Measurements from ENCODE around the gene CKAP2.
"Not testable (repeated sequence)": the region's sequence is repeated elsewhere in the genome, so short reads cannot be mapped to it uniquely, and the experiment has no call there.

CKAP2 gene

DNA sequence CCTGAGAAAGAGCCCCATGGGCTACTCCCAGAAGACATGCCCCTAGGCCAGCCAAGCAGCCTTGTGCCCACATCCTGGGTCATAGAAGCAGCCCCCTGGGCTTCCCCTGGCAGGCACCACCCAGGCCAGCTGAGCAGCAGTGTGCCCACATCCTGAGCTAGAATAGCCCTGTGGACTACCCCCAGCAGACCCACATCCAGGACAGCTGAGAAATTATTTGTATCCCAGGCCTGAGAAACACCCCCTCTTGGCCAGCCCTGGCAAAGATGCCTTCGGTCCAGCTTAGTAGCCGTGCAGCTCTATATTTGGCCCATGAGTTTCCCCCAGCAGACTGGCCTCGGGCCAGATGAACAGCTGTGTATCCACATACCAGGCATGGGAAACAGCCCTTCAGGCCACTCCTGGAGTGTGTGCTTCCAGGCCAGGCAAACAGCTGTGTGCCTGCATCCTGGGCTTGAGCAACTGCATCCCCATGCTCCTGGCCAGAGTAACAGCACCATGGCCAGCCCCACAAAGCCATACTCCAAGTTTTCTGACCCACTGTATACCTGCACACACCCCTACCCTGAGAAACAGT lies 55.0 kb downstream of the CKAP2 start:
- H3K27me3 ChIP-seq; H3K4me3 ChIP-seq (ENCODE audit: low read depth, low read length); DNase-seq; H3K9me3 ChIP-seq; H3K36me3 ChIP-seq; H3K4me1 ChIP-seq: not testable (repeated sequence)

DNA sequence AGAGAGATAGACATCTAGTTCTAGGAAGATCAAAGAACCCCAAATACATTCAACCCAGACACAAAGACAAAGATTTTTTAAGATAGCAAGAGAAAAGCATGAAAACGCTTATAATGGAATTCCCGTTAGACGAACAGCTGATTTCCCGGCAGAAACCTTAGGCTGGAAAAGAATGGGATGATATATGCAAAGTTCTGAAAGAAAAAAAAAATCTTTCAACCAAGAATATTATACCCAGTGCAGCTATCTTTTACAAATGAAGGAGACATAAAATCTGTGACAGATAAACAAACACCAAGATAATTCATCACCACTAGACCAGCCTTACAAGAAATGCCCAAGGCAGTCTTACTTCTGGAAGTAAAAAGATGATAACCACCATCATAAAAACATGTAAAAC lies 56.3 kb downstream of the CKAP2 start:
- not testable (repeated sequence) for H3K4me1 ChIP-seq; H3K9me3 ChIP-seq; DNase-seq; H3K27me3 ChIP-seq; H3K4me3 ChIP-seq (ENCODE audit: low read depth, low read length); H3K36me3 ChIP-seq

DNA sequence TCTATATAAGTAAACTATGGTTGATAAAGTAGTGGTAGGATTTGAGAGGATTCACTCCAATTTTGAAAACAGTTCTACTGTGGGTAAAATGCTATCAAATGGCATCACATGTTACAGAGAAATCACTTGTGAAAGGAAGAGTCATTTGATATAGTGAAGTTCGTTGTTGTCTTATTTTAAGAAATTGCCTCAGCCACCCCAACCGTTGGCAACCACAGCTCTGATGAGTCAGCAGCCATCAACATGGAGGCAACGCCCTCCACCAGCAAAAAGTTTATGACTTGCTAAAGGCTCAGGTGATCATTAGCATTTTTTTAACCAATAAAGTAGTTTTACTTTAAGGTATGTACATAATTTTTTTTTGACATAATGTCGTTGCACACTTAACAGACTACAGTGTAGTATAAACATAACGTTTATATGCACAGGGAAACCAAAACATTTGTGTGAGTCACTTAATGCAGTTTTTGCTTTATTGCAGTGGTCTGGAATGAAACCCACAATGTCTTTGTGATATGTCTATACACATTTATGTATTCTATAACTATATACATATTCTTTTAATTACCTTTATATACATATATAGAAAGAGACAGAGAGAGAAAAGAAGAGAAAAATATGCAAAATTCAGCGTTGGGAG lies 58.8 kb downstream of the CKAP2 start:
- not testable (repeated sequence) for DNase-seq

DNA sequence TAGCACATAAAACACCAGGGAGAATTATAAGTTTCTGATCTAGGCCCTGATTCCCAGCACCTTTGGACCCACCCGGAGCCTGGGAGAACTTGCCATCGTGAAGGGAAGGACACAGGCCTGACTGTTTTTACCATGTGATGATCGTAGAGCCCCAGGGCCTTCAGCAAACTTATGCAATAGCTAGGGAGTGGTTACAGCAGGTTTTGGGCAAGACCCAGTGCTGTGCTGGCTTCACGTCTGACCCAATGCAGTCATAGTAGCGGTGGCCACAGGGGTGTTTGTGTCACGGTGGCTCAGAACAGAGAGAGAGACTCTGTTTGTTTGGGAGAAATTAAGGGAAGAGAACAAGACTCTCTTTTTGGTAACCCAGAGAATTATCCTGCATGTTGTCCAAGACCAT lies 68.0 kb downstream of the CKAP2 start:
- not testable (repeated sequence) for H3K9me3 ChIP-seq; DNase-seq; H3K36me3 ChIP-seq; H3K4me1 ChIP-seq; H3K4me3 ChIP-seq (ENCODE audit: low read depth, low read length); H3K27me3 ChIP-seq

More for the DNA sequence above, 58.8 kb downstream of the CKAP2 start:
- H3K9me3 ChIP-seq; H3K27me3 ChIP-seq; H3K4me3 ChIP-seq (ENCODE audit: low read depth, low read length); H3K36me3 ChIP-seq; H3K4me1 ChIP-seq: not testable (repeated sequence)

All from BE2C (cell line).